ENCODE measurements around the gene PDGFC.

The PDGFC gene

DNA sequence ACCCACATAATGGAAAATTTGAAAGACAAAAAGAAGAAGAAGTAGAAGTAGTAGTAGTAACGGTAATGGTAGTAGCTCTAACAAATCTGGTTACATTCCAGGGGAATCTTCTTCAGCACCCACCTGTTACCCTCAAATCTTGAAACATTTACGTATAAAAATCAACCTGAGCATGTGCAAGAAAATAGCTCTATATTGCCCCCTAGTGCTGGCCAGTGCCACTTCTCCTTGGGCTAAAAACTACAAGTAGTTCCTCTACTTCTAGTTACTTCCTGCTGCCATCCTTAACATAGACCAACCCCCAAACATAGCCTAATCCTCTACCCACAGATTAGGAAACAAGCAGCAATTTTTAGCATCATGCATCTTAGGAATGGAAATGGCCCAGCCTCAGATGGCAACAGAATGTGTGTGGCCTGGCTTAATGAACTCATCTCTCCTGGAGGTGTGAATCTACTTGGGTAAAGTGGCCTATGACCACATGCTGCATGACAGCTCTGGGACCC is 3.1 kb downstream of the PDGFC start:
- no peaks in the 10 kb centered on the region for H3K27me3 ChIP-seq (ENCODE audit: insufficient read depth, low read length, poor library complexity)
- no peak for TF ChIP-seq EZH2 (IDR thresholded peaks at IDR 0.05; ENCODE audit: borderline replicate concordance, low read depth, low read length, severe bottlenecking)
- TF ChIP-seq, protein P1, sequence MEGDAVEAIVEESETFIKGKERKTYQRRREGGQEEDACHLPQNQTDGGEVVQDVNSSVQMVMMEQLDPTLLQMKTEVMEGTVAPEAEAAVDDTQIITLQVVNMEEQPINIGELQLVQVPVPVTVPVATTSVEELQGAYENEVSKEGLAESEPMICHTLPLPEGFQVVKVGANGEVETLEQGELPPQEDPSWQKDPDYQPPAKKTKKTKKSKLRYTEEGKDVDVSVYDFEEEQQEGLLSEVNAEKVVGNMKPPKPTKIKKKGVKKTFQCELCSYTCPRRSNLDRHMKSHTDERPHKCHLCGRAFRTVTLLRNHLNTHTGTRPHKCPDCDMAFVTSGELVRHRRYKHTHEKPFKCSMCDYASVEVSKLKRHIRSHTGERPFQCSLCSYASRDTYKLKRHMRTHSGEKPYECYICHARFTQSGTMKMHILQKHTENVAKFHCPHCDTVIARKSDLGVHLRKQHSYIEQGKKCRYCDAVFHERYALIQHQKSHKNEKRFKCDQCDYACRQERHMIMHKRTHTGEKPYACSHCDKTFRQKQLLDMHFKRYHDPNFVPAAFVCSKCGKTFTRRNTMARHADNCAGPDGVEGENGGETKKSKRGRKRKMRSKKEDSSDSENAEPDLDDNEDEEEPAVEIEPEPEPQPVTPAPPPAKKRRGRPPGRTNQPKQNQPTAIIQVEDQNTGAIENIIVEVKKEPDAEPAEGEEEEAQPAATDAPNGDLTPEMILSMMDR (IDR thresholded peaks at IDR 0.05; ENCODE audit: borderline replicate concordance, extremely low read depth, low read length, poor library complexity, severe bottlenecking): peak; percentile 71
- no peak overlapping the region for H2AFZ ChIP-seq (ENCODE audit: low read depth, low read length)
- no peaks in the 10 kb centered on the region for H3K36me3 ChIP-seq (ENCODE audit: insufficient read depth, low read length)
- DNase-seq: peak; percentile 31
- no peak overlapping the region for H3K9ac ChIP-seq (ENCODE audit: low read depth, low read length)
- H3K79me2 ChIP-seq (ENCODE audit: insufficient read depth, low read length): no peaks in the 10 kb centered on the region
- H3K27ac ChIP-seq (ENCODE audit: low read length): no peak overlapping the region
- no peak overlapping the region for H3K4me2 ChIP-seq (ENCODE audit: insufficient read depth, low read length)
- ATAC-seq (ENCODE audit: insufficient read depth, low read depth): peak; percentile 70
- H3K4me1 ChIP-seq (ENCODE audit: insufficient read depth, low read length): peaks cover 4% of the 10 kb centered on the region; the same call in 1 of the 2 replicates
- no peaks in the 10 kb centered on the region for H3K9me3 ChIP-seq (ENCODE audit: insufficient read depth, low read length, severe bottlenecking)
- H3K4me3 ChIP-seq (ENCODE audit: low read depth in 1 of 2, low read length in 2 of 2): no peak overlapping the region
- no peaks in the 10 kb centered on the region for H4K20me1 ChIP-seq (ENCODE audit: insufficient read depth, low read length)

DNA sequence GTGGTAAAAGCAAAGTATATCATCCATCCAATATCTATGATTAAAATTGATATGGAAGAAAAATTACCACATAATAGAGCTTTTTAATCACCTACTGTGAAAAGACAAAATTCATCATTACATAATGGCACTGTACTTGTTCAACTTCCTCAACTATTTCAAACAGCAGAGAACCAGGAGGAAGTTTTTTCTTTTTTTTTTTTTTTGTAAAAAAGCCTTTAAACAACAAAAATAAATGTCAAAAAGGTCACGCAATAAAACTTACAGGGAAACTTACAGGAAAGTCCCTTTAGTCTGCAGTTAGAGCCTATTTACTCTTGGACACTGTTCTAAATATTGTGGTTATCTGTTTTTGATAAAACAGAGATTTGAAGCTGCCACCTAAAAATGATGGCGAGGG is 4.8 kb downstream of the PDGFC start:
- Histone ChIP-seq H3K4me2 (ENCODE audit: insufficient read depth, low read length) (no peak overlapping the region), H3K9ac (ENCODE audit: low read depth, low read length) (no peak overlapping the region), H3K36me3 (ENCODE audit: insufficient read depth, low read length) (no peaks in the 10 kb centered on the region), H3K27me3 (ENCODE audit: insufficient read depth, low read length, poor library complexity) (no peaks in the 10 kb centered on the region), H3K4me1 (ENCODE audit: insufficient read depth, low read length) (peaks cover 4% of the 10 kb centered on the region; the same call in 1 of the 2 replicates), H4K20me1 (ENCODE audit: insufficient read depth, low read length) (no peaks in the 10 kb centered on the region), H3K79me2 (ENCODE audit: insufficient read depth, low read length) (no peaks in the 10 kb centered on the region), H3K4me3 (ENCODE audit: low read depth in 1 of 2, low read length in 2 of 2) (no peak overlapping the region), H3K9me3 (ENCODE audit: insufficient read depth, low read length, severe bottlenecking) (no peaks in the 10 kb centered on the region), H3K27ac (ENCODE audit: low read length) (no peak overlapping the region), H2AFZ (ENCODE audit: low read depth, low read length) (no peak overlapping the region)
- DNase-seq (no peak), ATAC-seq (ENCODE audit: insufficient read depth, low read depth) (no peak)
- no peak for TF ChIP-seq EZH2 (IDR thresholded peaks at IDR 0.05; ENCODE audit: borderline replicate concordance, low read depth, low read length, severe bottlenecking)
- TF ChIP-seq, protein P1 (IDR thresholded peaks at IDR 0.05; ENCODE audit: borderline replicate concordance, extremely low read depth, low read length, poor library complexity, severe bottlenecking): no peak

DNA sequence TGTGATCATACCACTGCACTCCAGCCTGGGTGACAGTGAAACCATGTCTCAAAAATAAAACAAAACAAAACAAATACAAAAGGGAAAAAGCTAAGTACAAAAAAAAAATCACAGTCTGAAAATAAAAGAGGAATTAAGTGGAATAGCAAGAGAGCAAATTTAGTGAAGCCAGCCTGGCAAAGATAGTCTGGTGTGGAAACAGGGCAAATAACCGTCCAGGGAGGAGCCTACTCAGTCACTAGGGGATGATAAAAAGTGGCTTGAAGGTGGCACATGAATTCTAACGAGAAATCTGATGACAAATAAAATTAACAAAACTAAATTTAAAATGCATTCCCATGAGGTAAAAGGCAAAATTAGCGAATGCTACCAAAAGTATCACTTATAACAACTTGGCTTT is 8.2 kb downstream of the PDGFC start:
- Histone ChIP-seq H3K9ac (ENCODE audit: low read depth, low read length) (no peak overlapping the region), H2AFZ (ENCODE audit: low read depth, low read length) (no peak overlapping the region), H3K36me3 (ENCODE audit: insufficient read depth, low read length) (no peaks in the 10 kb centered on the region), H3K27ac (ENCODE audit: low read length) (no peak overlapping the region), H3K9me3 (ENCODE audit: insufficient read depth, low read length, severe bottlenecking) (no peaks in the 10 kb centered on the region), H3K4me2 (ENCODE audit: insufficient read depth, low read length) (no peak overlapping the region), H3K4me3 (ENCODE audit: low read depth in 1 of 2, low read length in 2 of 2) (no peak overlapping the region), H3K79me2 (ENCODE audit: insufficient read depth, low read length) (no peaks in the 10 kb centered on the region), H3K4me1 (ENCODE audit: insufficient read depth, low read length) (no peaks in the 10 kb centered on the region), H3K27me3 (ENCODE audit: insufficient read depth, low read length, poor library complexity) (no peaks in the 10 kb centered on the region), H4K20me1 (ENCODE audit: insufficient read depth, low read length) (no peaks in the 10 kb centered on the region)
- no peak for DNase-seq
- TF ChIP-seq, protein P1 (IDR thresholded peaks at IDR 0.05; ENCODE audit: borderline replicate concordance, extremely low read depth, low read length, poor library complexity, severe bottlenecking): no peak
- no peak for TF ChIP-seq EZH2 (IDR thresholded peaks at IDR 0.05; ENCODE audit: borderline replicate concordance, low read depth, low read length, severe bottlenecking)
- ATAC-seq (ENCODE audit: insufficient read depth, low read depth): no peak

All from DND-41 (cell line).